Fibroblast of villous mesenchyme (primary cell): ENCODE data around the gene MSMO1. TPM values are rescaled to one million over a fixed set of nuclear protein-coding genes. Genes with fewer than 3 reads are reported as not detected.
"Not testable (repeated sequence)": the region's sequence is repeated elsewhere in the genome, so short reads cannot be mapped to it uniquely, and the experiment has no call there.

Source experiments
- DNase-seq: peaks from one replicate; pipeline ENCODE4 v3.0.0-alpha.2; 2010; ENCODE audit warnings: low read depth
- H3K4me3 ChIP-seq: 2 replicates; pipeline ENCODE4 v1.5.1; 2011; ENCODE audit warnings: low read depth, mild to moderate bottlenecking, low read length
- CTCF ChIP-seq: IDR thresholded peaks from 2 replicates; pipeline ENCODE4 v1.5.1; 2012; ENCODE audit warnings: low read depth, mild to moderate bottlenecking, low read length; ENCODE audit not compliant: insufficient read depth
- total RNA-seq: library from RNA; depleted of rRNA; stranded (reverse); fragments of >200 nt; gene quantifications from 2 replicates; pipeline ENCODE4 v1.2.3, GENCODE V29; 2012

The MSMO1 gene
- total RNA-seq: 369 and 731 TPM in 2 replicates

GRCh38 chr4:165327211-165328100 is at the start of gene MSMO1:
Gene MSMO1, plus strand, starts transcription at chr4:165327669. Its CDS starts 5,702 bp downstream, at chr4:165333371.
- no peak for TF ChIP-seq CTCF
- peak; percentile 99 for DNase-seq
- H3K4me3 ChIP-seq: peak within 1 kb of the TSS; percentile 88

GRCh38 chr4:165279531-165279930 is 47.9 kb upstream of the MSMO1 start:
- not testable (repeated sequence) for H3K4me3 ChIP-seq, DNase-seq

- H3K4me3 ChIP-seq, DNase-seq: not testable (repeated sequence)
These were observed 42.8 kb upstream of the MSMO1 start for GRCh38 chr4:165284697-165285096.

GRCh38 chr4:165286619-165287340 is 40.7 kb upstream of the MSMO1 start:
- H3K4me3 ChIP-seq, DNase-seq: not testable (repeated sequence)

- no peak overlapping the region for H3K4me3 ChIP-seq
- TF ChIP-seq CTCF: no peak
- no peak for DNase-seq
These were observed 39.2 kb upstream of the MSMO1 start for GRCh38 chr4:165288226-165288625.

- H3K4me3 ChIP-seq: no peak overlapping the region
- DNase-seq: peak; percentile 91
- no peak for TF ChIP-seq CTCF
These were observed 38.6 kb upstream of the MSMO1 start for GRCh38 chr4:165288639-165289422.

- no peak overlapping the region for H3K4me3 ChIP-seq
- no peak for DNase-seq
- no peak for TF ChIP-seq CTCF
These were observed 38.1 kb upstream of the MSMO1 start for GRCh38 chr4:165289423-165289785.

GRCh38 chr4:165293061-165293460 is 34.4 kb upstream of the MSMO1 start:
- no peak for DNase-seq
- no peak for TF ChIP-seq CTCF
- H3K4me3 ChIP-seq: no peak overlapping the region
